C4-2B (cell line): Measurements from ENCODE around the gene RPL10.

ENCODE experiments used
- CTCF ChIP-seq: fragments of 450-650 bp; conservative IDR thresholded peaks from 2 replicates; pipeline ENCODE4 v1.5.1; 2017; ENCODE audit warnings: mild to moderate bottlenecking
- ZFX ChIP-seq: fragments of 450-650 bp; IDR thresholded peaks from 2 replicates; pipeline ENCODE4 v1.6.1; 2017

- no peak for TF ChIP-seq CTCF
- no peak for TF ChIP-seq ZFX
These were observed 42.4 kb upstream of the RPL10 start for GRCh38 chrX:154355776-154356140.
